PC-9 (cell line): ENCODE results near the gene MIB2.

Source experiments
- EZH2 ChIP-seq: fragments of 200-600 bp; sonication (generic); IDR thresholded peaks from 2 replicates; pipeline ENCODE4 v1.8.0; 2017; ENCODE audit warnings: antibody characterized with exemption, low read depth
- TF ChIP-seq, protein P1 (sequence below): fragments of 200-600 bp; sonication (generic); conservative IDR thresholded peaks from 2 replicates; pipeline ENCODE4 v1.6.1; 2017; ENCODE audit warnings: mixed run types, antibody characterized with exemption, mild to moderate bottlenecking, moderate library complexity

DNA sequence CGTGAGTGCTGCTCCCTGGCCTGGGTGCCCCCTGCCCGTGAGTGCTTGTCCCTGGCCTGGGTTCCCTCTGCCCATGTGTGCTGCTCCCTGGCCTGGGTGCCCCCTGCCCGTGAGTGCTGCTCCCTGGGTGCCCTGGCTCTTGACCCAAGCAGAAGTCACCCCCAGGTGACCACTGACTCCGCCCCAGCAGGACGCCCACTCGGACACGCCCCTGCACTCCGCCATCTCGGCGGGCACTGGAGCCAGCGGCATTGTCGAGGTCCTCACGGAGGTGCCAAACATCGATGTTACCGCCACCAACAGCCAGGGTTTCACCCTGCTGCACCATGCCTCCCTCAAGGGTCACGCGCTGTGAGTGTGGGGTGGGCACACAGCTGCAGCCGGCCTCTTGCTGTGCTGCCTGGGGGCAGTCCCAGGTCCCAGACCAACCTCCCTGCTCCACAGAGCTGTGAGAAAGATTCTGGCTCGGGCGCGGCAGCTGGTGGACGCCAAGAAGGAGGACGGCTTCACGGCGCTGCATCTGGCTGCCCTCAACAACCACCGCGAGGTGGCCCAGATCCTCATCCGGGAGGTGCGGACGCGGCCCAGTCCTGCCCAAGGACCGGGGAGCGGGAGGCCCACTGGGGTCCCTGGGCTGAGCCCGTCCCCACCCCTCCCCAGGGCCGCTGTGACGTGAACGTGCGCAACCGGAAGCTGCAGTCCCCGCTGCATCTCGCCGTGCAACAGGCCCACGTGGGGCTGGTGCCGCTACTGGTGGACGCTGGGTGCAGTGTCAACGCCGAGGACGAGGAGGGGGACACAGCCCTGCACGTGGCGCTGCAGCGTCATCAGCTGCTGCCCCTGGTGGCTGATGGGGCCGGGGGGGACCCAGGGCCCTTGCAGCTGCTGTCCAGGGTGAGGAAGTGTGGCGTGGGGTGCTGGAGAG, 12.8 kb downstream of the MIB2 start:
- TF ChIP-seq, protein P1, sequence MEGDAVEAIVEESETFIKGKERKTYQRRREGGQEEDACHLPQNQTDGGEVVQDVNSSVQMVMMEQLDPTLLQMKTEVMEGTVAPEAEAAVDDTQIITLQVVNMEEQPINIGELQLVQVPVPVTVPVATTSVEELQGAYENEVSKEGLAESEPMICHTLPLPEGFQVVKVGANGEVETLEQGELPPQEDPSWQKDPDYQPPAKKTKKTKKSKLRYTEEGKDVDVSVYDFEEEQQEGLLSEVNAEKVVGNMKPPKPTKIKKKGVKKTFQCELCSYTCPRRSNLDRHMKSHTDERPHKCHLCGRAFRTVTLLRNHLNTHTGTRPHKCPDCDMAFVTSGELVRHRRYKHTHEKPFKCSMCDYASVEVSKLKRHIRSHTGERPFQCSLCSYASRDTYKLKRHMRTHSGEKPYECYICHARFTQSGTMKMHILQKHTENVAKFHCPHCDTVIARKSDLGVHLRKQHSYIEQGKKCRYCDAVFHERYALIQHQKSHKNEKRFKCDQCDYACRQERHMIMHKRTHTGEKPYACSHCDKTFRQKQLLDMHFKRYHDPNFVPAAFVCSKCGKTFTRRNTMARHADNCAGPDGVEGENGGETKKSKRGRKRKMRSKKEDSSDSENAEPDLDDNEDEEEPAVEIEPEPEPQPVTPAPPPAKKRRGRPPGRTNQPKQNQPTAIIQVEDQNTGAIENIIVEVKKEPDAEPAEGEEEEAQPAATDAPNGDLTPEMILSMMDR, result no peak
- no peak for TF ChIP-seq EZH2
